PC-3 (cell line): Measurements from ENCODE around the gene HSPA1L. TPM values are rescaled to one million over a fixed set of nuclear protein-coding genes. Genes with fewer than 3 reads are reported as not detected.

Experiments used
- ATAC-seq: fragments of 200-7000 bp; cut with Tn5 transposase; 2 replicates; pipeline ENCODE4 v1.9.1; 2020; ENCODE audit warnings: mild to moderate bottlenecking, moderate library complexity
- BruUV-seq: library from RNA; stranded (reverse); fragments of 400-500 nt; replicated peaks from 2 replicates; lab custom pipeline; 2021; lab: Mats Ljungman, UMichigan
- CTCF ChIA-PET: fragments of 300-600 bp; sonication (Branson Sonifier 250); formaldehyde crosslinking; loops from one replicate; lab custom pipeline; 2022; ENCODE audit warnings: antibody characterized with exemption; lab: Charles Lee
- POLR2A ChIA-PET: fragments of 300-600 bp; sonication (Branson Sonifier 250); formaldehyde crosslinking; loops from one replicate; lab custom pipeline; 2022; ENCODE audit warnings: antibody characterized with exemption; ENCODE audit not compliant: unreplicated experiment; lab: Charles Lee
- DNase-seq: peaks from one replicate; pipeline ENCODE4 v3.0.0-alpha.2; 2015
- H2AFZ ChIP-seq: fragments of 300-600 bp; sonication (generic); 2 replicates; pipeline ENCODE4 v1.6.0; 2016; ENCODE audit warnings: antibody characterized with exemption, low read length
- H3F3A ChIP-seq: fragments of 300-600 bp; sonication (generic); one replicate; pipeline ENCODE4 v1.6.0; 2017; ENCODE audit warnings: antibody characterized with exemption, low read length, control low read depth, mild to moderate bottlenecking; ENCODE audit not compliant: unreplicated experiment
- H3K27ac ChIP-seq: fragments of 300-600 bp; sonication (generic); 2 replicates; pipeline ENCODE4 v1.5.1; 2016; ENCODE audit warnings: mild to moderate bottlenecking, low read length
- H3K27me3 ChIP-seq: fragments of 300-600 bp; sonication (generic); 2 replicates; pipeline ENCODE4 v1.6.1; 2016; ENCODE audit warnings: low read length, mixed read lengths
- H3K36me3 ChIP-seq: fragments of 300-600 bp; sonication (generic); 2 replicates; pipeline ENCODE4 v1.6.1; 2016; ENCODE audit warnings: low read depth, mixed run types, low read length, mixed read lengths
- H3K4me1 ChIP-seq: fragments of 300-600 bp; sonication (generic); 2 replicates; pipeline ENCODE4 v1.5.1; 2016; ENCODE audit warnings: low read length; ENCODE audit not compliant: insufficient read depth
- H3K4me2 ChIP-seq: fragments of 300-600 bp; sonication (generic); 2 replicates; pipeline ENCODE4 v1.6.0; 2016; ENCODE audit warnings: low read length
- H3K4me3 ChIP-seq: fragments of 300-600 bp; sonication (generic); 2 replicates; pipeline ENCODE4 v1.5.1; 2016; ENCODE audit warnings: mild to moderate bottlenecking, low read length, mixed read lengths
- H3K79me2 ChIP-seq: fragments of 300-600 bp; sonication (generic); 2 replicates; pipeline ENCODE4 v1.6.1; 2017; ENCODE audit warnings: low read length, mixed read lengths
- H3K9ac ChIP-seq: fragments of 300-600 bp; sonication (generic); 2 replicates; pipeline ENCODE4 v1.6.0; 2016; ENCODE audit warnings: mild to moderate bottlenecking, low read length
- H3K9me2 ChIP-seq: fragments of 300-600 bp; sonication (generic); replicated peaks from 2 replicates; pipeline ENCODE4 v1.6.1; 2016; ENCODE audit warnings: mixed run types, low read length, mixed read lengths
- H3K9me3 ChIP-seq: fragments of 300-600 bp; sonication (generic); 2 replicates; pipeline ENCODE4 v1.6.1; 2016; ENCODE audit warnings: low read length, mixed read lengths
- H4K20me1 ChIP-seq: fragments of 300-600 bp; sonication (generic); 2 replicates; pipeline ENCODE4 v1.6.1; 2016; ENCODE audit warnings: low read length, mixed read lengths
- CTCF ChIP-seq: fragments of 300-600 bp; sonication (generic); conservative IDR thresholded peaks from 2 replicates; pipeline ENCODE4 v1.5.1; 2017; ENCODE audit warnings: antibody characterized with exemption, low read depth, mild to moderate bottlenecking, low read length
- EZH2 ChIP-seq: fragments of 300-600 bp; sonication (generic); IDR thresholded peaks from one replicate; pipeline ENCODE4 v1.6.1; 2017; ENCODE audit warnings: antibody characterized with exemption, mild to moderate bottlenecking, low read length; ENCODE audit not compliant: unreplicated experiment
- EZH2phosphoT487 ChIP-seq: fragments of 300-600 bp; sonication (generic); IDR thresholded peaks from 2 replicates; pipeline ENCODE4 v1.6.1; 2018; ENCODE audit warnings: mild to moderate bottlenecking, antibody characterized with exemption, low read length, borderline replicate concordance
- intact Hi-C: fragments of 100-400 bp; cut with micrococcal nuclease; formaldehyde crosslinking; loops from 2 replicates; pipeline ENCODE4 v1.9.0; 2023
- total RNA-seq: library from RNA; depleted of rRNA; stranded (reverse); fragments of >200 nt; gene quantifications from 2 replicates; pipeline ENCODE4 v1.2.3, GENCODE V29; 2014

The HSPA1L gene
- total RNA-seq, 1 experiment from 2014 or later: 0.26 TPM

- POLR2A ChIA-PET: no interaction called here
- H3K9me2 ChIP-seq: no peaks in the 10 kb centered on the region
- intact Hi-C loops: loop anchor here (10.0 kb wide), 1 partner anchor 48 kb away; the partner anchor contains the start of gene LY6G6D
- H3K4me3 ChIP-seq: no peak within 1 kb of the TSS
- no peaks in the 10 kb centered on the region for H3F3A ChIP-seq
- no peaks in the 10 kb centered on the region for H4K20me1 ChIP-seq
- TF ChIP-seq CTCF: no peak
- no peak for TF ChIP-seq EZH2
- no peak for TF ChIP-seq EZH2phosphoT487
- no peak within 1 kb of the TSS for H2AFZ ChIP-seq
- H3K4me2 ChIP-seq: no peak within 1 kb of the TSS
- H3K4me1 ChIP-seq: 0 out of 2 replicates have a peak, but pooled peaks cover 5% of the 10 kb centered on the region
- CTCF ChIA-PET: no interaction called here
- ATAC-seq (no peak), DNase-seq (no peak)
- no peak within 1 kb of the TSS for H3K27ac ChIP-seq
- no TSS peak for BruUV-seq
- no peaks in the 10 kb centered on the region for H3K27me3 ChIP-seq
- H3K36me3 ChIP-seq: no peaks in the 10 kb centered on the region
- no peaks in the 10 kb centered on the region for H3K9me3 ChIP-seq
- no peaks in the 10 kb centered on the region for H3K79me2 ChIP-seq
- H3K9ac ChIP-seq: no peak within 1 kb of the TSS
Observed at GRCh38 chr6:31762356-31762755, 52.7 kb downstream of the HSPA1L start, which contains the start of gene SAPCD1. TSS of gene SAPCD1 (plus strand) at chr6:31762656. CDS start at chr6:31763055, 399 bp downstream.

- Histone ChIP-seq H3K9me3 (no peaks in the 10 kb centered on the region), H3K9ac (no peak overlapping the region), H4K20me1 (no peaks in the 10 kb centered on the region), H3F3A (no peaks in the 10 kb centered on the region), H3K4me2 (no peak overlapping the region), H2AFZ (no peak overlapping the region), H3K9me2 (no peaks in the 10 kb centered on the region), H3K4me1 (0 out of 2 replicates have a peak, but pooled peaks cover 5% of the 10 kb centered on the region), H3K27ac (no peak overlapping the region), H3K27me3 (no peaks in the 10 kb centered on the region), H3K36me3 (no peaks in the 10 kb centered on the region), H3K79me2 (no peaks in the 10 kb centered on the region), H3K4me3 (no peak overlapping the region)
- BruUV-seq: no TSS peak
- intact Hi-C loops: loop anchor here (10.0 kb wide), 1 partner anchor 47 kb away; the partner anchor contains the start of gene LY6G6D
- ATAC-seq: no peak
- TF ChIP-seq CTCF (no peak), EZH2phosphoT487 (no peak), EZH2 (no peak)
- POLR2A ChIA-PET: no interaction called here
- CTCF ChIA-PET: no interaction called here
- DNase-seq: no peak
Observed at GRCh38 chr6:31761343-31761742, 53.7 kb downstream of the HSPA1L start.

- no peak overlapping the region for H3K4me3 ChIP-seq
- POLR2A ChIA-PET: no interaction called here
- H3K9ac ChIP-seq: no peak overlapping the region
- no peaks in the 10 kb centered on the region for H3K27me3 ChIP-seq
- CTCF ChIA-PET: interaction anchor here (0.5 kb wide), 2 partner anchors 23 to 69 kb away, joined by 3 to 4 read pairs; no protein-coding TSS in a partner anchor
- ATAC-seq (no peak), DNase-seq (no peak)
- BruUV-seq: no TSS peak
- no peaks in the 10 kb centered on the region for H3K36me3 ChIP-seq
- no peaks in the 10 kb centered on the region for H3K9me3 ChIP-seq
- intact Hi-C loops: loop anchor here (10.0 kb wide), 1 partner anchor 46 kb away; the partner anchor contains the start of gene LY6G6D
- 0 out of 2 replicates have a peak, but pooled peaks cover 5% of the 10 kb centered on the region for H3K4me1 ChIP-seq
- no peaks in the 10 kb centered on the region for H3F3A ChIP-seq
- no peak overlapping the region for H2AFZ ChIP-seq
- no peaks in the 10 kb centered on the region for H3K9me2 ChIP-seq
- H3K79me2 ChIP-seq: no peaks in the 10 kb centered on the region
- TF ChIP-seq EZH2phosphoT487: no peak
- peak; percentile 30; the same call in 1 of the 2 replicates for TF ChIP-seq CTCF
- no peak overlapping the region for H3K27ac ChIP-seq
- H4K20me1 ChIP-seq: no peaks in the 10 kb centered on the region
- no peak overlapping the region for H3K4me2 ChIP-seq
Observed at GRCh38 chr6:31760790-31761189, 54.3 kb downstream of the HSPA1L start.
